LNCaP clone FGC (cell line): ENCODE results near the gene LIN54.
A peak's percentile ranks its signal among the peaks of the same experiment; 100 is the strongest.
"Not testable (repeated sequence)": the region's sequence is repeated elsewhere in the genome, so short reads cannot be mapped to it uniquely, and the experiment has no call there.

Source experiments
- DNase-seq: peaks from one replicate; pipeline ENCODE4 v3.0.0-alpha.2; 2011; ENCODE audit warnings: low read depth
- H3K4me3 ChIP-seq: 2 replicates; pipeline ENCODE4 v1.5.1; 2011; ENCODE audit warnings: mild to moderate bottlenecking, low read depth, low read length, control low read depth
- CTCF ChIP-seq: IDR thresholded peaks from 2 replicates; pipeline ENCODE4 v1.5.1; 2012; ENCODE audit warnings: mild to moderate bottlenecking; ENCODE audit not compliant: control insufficient read depth, insufficient read depth; ENCODE audit errors: extremely low read depth

The LIN54 gene

GRCh38 chr4:83011689-83012199 is 1.1 kb upstream of the LIN54 start:
- no peak for TF ChIP-seq CTCF
- H3K4me3 ChIP-seq: peak overlapping the region; percentile 63
- DNase-seq: no peak

- TF ChIP-seq CTCF: no peak
- no peak for DNase-seq
- H3K4me3 ChIP-seq: peak overlapping the region; percentile 63
Observed at GRCh38 chr4:83010111-83010521, 507 bp downstream of the LIN54 start.

- peak overlapping the region; percentile 63 for H3K4me3 ChIP-seq
- DNase-seq: no peak
- TF ChIP-seq CTCF: no peak
Observed at GRCh38 chr4:83009529-83009928, 1.1 kb downstream of the LIN54 start.

- DNase-seq, H3K4me3 ChIP-seq: not testable (repeated sequence)
Observed at GRCh38 chr4:83003044-83003791, 7.4 kb downstream of the LIN54 start.

- no peak overlapping the region for H3K4me3 ChIP-seq
- DNase-seq: no peak
- no peak for TF ChIP-seq CTCF
Observed at GRCh38 chr4:83002329-83002728, 8.3 kb downstream of the LIN54 start.

- DNase-seq: no peak
- no peak overlapping the region for H3K4me3 ChIP-seq
- TF ChIP-seq CTCF: no peak
Observed at GRCh38 chr4:82998898-82999297, 11.7 kb downstream of the LIN54 start.

- no peak for DNase-seq
- TF ChIP-seq CTCF: no peak
- H3K4me3 ChIP-seq: no peak overlapping the region
Observed at GRCh38 chr4:82994834-82995233, 15.8 kb downstream of the LIN54 start.
